Right lobe of liver (tissue), 6 donors: Measurements from ENCODE around the gene DCAF15. TPM values are rescaled to one million over a fixed set of nuclear protein-coding genes. Genes with fewer than 3 reads are reported as not detected.

ENCODE experiments used
- ATAC-seq, 4 donors: fragments of 200-7000 bp; cut with Tn5 transposase; one replicate each; pipeline ENCODE4 v1.9.1; 2020; ENCODE audit warnings: mild to moderate bottlenecking in 4 of 4, moderate library complexity in 4 of 4
- DNase-seq, 3 donors: peaks; one replicate each; pipeline ENCODE4 v3.0.0-alpha.2; 2020
- H3K27ac ChIP-seq, 3 donors: fragments of 200-600 bp; one replicate each; pipeline ENCODE4 v1.8.0; 2022
- H3K27me3 ChIP-seq, 2 donors: fragments of 200-600 bp; one replicate each; pipeline ENCODE4 v1.8.0; 2022
- H3K36me3 ChIP-seq, 4 donors: fragments of 200-600 bp; sonication (generic) in 1 of 4; one replicate each; pipeline versions ENCODE4 v1.5.1 to v1.8.0; 2017 to 2022; ENCODE audit warnings: control low read depth in 1 of 4
- H3K4me1 ChIP-seq, 4 donors: fragments of 200-600 bp; sonication (generic) in 1 of 4; one replicate each; pipeline versions ENCODE4 v1.5.1 to v1.8.0; 2017 to 2022; ENCODE audit warnings: control low read depth in 1 of 4
- H3K4me3 ChIP-seq, 3 donors: fragments of 200-600 bp; one replicate each; pipeline ENCODE4 v1.8.0; 2022
- H3K9me3 ChIP-seq, 4 donors: fragments of 200-600 bp; sonication (generic) in 1 of 4; one replicate each; pipeline versions ENCODE4 v1.5.1 to v1.8.0; 2017 to 2022; ENCODE audit warnings: control low read depth in 1 of 4
- POLR2A ChIP-seq: fragments of 450-650 bp; IDR thresholded peaks from one replicate; pipeline ENCODE4 v1.6.1; 2017; ENCODE audit warnings: antibody characterized with exemption, mild to moderate bottlenecking
- WGBS: methylation state at CpG from one replicate; pipeline ENCODE4 v1.1.6; 2018; ENCODE audit warnings: low coverage, low lambda C conversion rate; ENCODE audit not compliant: insufficient coverage; ENCODE audit errors: missing lambda C conversion rate; 5-methylcytosine and 5-hydroxymethylcytosine counted together
- intact Hi-C, 2 donors: fragments of 100-400 bp; cut with DNase I; formaldehyde crosslinking; loops; one replicate each; pipeline versions ENCODE4 v1.11.2 to v1.14.1; 2022
- total RNA-seq, 6 experiments: library from RNA; depleted of rRNA in 2 of 6; stranded (reverse); fragments of >200 nt in 2 of 6; fragmentation: NEBNext Ultra II Directional in 3 of 6; extraction: Animal tissue kit (Norgen Biotek cat#: 25700) in 3 of 6; gene quantifications; one replicate each; pipeline versions ENCODE4 v1.1.0 to v1.2.4, GENCODE V29; 2016 to 2023
- TF ChIP-seq, protein P1 (sequence below), 4 donors: fragments of 200-600 bp in 3 of 4; fragments of 450-650 bp in 1 of 4; IDR thresholded peaks; one replicate each; pipeline versions ENCODE4 v1.5.1 to v1.8.0; 2016 to 2022; ENCODE audit warnings: antibody characterized with exemption in 4 of 4, mild to moderate bottlenecking in 2 of 4
- donor health status: DM: no; HTN: yes; CAD: no.
- donor health status: DM: no; HTN: no; CAD: no.
- donor health status: DM: no; HTN: no; CAD: no.
- donor health status: DM: no; HTN: yes; CAD: no.
- donor health status: DM: no; HTN: yes; CAD: no.

Gene DCAF15
- total RNA-seq, 6 experiments from 2014 or later: 5.6 to 8.7 (median 7.7) TPM

- Histone ChIP-seq H3K4me3 (no peak overlapping the region), H3K9me3 (no peaks in the 10 kb centered on the region), H3K27ac (no peak overlapping the region), H3K36me3 (peaks cover 0 to 3% (median 0%) of the 10 kb centered on the region in 4 donors), H3K4me1 (no peaks in the 10 kb centered on the region), H3K27me3 (no peaks in the 10 kb centered on the region)
- no peak for TF ChIP-seq POLR2A
- TF ChIP-seq, protein P1, sequence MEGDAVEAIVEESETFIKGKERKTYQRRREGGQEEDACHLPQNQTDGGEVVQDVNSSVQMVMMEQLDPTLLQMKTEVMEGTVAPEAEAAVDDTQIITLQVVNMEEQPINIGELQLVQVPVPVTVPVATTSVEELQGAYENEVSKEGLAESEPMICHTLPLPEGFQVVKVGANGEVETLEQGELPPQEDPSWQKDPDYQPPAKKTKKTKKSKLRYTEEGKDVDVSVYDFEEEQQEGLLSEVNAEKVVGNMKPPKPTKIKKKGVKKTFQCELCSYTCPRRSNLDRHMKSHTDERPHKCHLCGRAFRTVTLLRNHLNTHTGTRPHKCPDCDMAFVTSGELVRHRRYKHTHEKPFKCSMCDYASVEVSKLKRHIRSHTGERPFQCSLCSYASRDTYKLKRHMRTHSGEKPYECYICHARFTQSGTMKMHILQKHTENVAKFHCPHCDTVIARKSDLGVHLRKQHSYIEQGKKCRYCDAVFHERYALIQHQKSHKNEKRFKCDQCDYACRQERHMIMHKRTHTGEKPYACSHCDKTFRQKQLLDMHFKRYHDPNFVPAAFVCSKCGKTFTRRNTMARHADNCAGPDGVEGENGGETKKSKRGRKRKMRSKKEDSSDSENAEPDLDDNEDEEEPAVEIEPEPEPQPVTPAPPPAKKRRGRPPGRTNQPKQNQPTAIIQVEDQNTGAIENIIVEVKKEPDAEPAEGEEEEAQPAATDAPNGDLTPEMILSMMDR (IDR thresholded peaks at IDR 0.05): no peak
- WGBS: 92% methylated on average over 2 of the region's 5 CpGs
- DNase-seq (no peak), ATAC-seq (no peak)
- intact Hi-C loops: no loop called here
These were observed 28.7 kb downstream of the DCAF15 start for GRCh38 chr19:13981021-13981420.

- WGBS: 90% methylated on average over 6 of the region's 9 CpGs
- DNase-seq (no peak), ATAC-seq (no peak)
- H3K9me3 ChIP-seq: no peaks in the 10 kb centered on the region
- H3K27ac ChIP-seq: no peak overlapping the region
- H3K27me3 ChIP-seq: no peaks in the 10 kb centered on the region
- peaks cover 0 to 3% (median 0%) of the 10 kb centered on the region in 4 donors for H3K36me3 ChIP-seq
- no peaks in the 10 kb centered on the region for H3K4me1 ChIP-seq
- no peak overlapping the region for H3K4me3 ChIP-seq
- intact Hi-C loops: no loop called here
- TF ChIP-seq, protein P1 (IDR thresholded peaks at IDR 0.05): no peak
- no peak for TF ChIP-seq POLR2A
These were observed 29.2 kb downstream of the DCAF15 start for GRCh38 chr19:13981467-13981866.

DNA sequence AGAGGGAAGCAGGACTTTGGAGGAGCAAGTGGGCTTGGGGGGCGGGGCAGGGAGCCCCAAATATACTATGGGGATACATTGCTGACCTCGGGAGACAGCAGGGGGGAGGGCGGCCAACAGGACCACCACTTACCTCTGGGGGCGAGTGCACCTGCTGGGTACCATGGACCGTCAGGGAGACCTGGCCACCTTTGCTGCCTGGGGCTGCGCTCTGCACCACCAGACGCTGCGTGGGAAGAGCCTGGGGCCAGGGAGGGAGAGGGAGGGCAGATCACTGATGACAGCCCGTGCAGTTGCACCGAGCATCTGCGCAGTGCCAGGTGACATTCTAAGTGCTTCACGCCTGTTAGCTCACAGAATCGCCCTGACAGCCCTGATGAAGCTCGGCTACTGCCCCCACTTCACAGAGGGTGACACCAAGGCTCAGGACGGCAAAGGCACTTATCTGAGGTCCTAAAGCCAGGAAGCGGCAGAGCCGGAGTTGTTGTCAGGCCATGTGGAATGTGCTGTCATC lies 29.7 kb downstream of the DCAF15 start:
- no peak for ATAC-seq
- intact Hi-C loops: no loop called here
- Histone ChIP-seq H3K9me3 (no peaks in the 10 kb centered on the region), H3K27me3 (no peaks in the 10 kb centered on the region), H3K4me3 (no peak overlapping the region), H3K27ac (no peak overlapping the region), H3K4me1 (peaks cover 0 to 4% (median 0%) of the 10 kb centered on the region in 4 donors), H3K36me3 (peaks cover 0 to 3% (median 0%) of the 10 kb centered on the region in 4 donors)
- no peak for DNase-seq
- TF ChIP-seq, protein P1 (IDR thresholded peaks at IDR 0.05): no peak
- TF ChIP-seq POLR2A: no peak
- 94% methylated on average over 6 of the region's 17 CpGs for WGBS

DNA sequence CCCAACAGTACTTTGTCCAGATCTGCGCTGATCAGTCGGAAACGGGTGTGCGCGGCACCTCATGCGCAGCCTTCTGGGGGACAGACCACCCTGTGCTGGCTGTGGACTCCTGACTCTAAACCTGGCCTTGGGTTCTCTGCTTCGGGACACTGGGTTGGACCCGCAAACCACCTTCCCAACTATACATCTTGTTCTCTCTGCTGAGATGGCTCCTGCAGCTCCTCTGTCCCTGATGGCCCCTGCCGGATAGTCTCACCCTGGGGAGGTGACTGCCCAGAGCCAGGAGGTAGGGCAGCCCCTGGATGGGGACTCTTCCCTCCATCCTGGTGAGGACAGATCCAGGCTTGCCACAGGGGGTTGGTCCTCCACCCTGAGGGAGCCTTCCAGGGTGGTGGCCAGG lies 30.5 kb downstream of the DCAF15 start:
- Histone ChIP-seq H3K27me3 (no peaks in the 10 kb centered on the region), H3K36me3 (peaks cover 0 to 3% (median 0%) of the 10 kb centered on the region in 4 donors), H3K4me3 (no peak overlapping the region), H3K27ac (no peak overlapping the region), H3K9me3 (no peaks in the 10 kb centered on the region), H3K4me1 (peaks cover 0 to 4% (median 0%) of the 10 kb centered on the region in 4 donors)
- ATAC-seq (no peak), DNase-seq (no peak)
- intact Hi-C loops: no loop called here
- no peak for TF ChIP-seq POLR2A
- TF ChIP-seq, protein P1 (IDR thresholded peaks at IDR 0.05): no peak
- WGBS: 100% methylated on average over 1 of the region's 9 CpGs
